Gastroesophageal sphincter (tissue), 3 donors: ENCODE results near the gene TELO2.

Experiments used
- POLR2AphosphoS5 ChIP-seq: sonication (generic); formaldehyde crosslinking; IDR thresholded peaks from one replicate; pipeline ENCODE4 v1.6.1; 2017; ENCODE audit warnings: antibody characterized with exemption
- TF ChIP-seq, protein P1 (sequence below), 4 experiments: fragments of 200-600 bp in 2 of 4; fragments of 450-650 bp in 2 of 4; sonication (generic) in 1 of 4; IDR thresholded peaks; one replicate each; pipeline ENCODE4 v1.5.1; 2017 to 2019; ENCODE audit warnings: antibody characterized with exemption in 4 of 4, mild to moderate bottlenecking in 2 of 4, moderate library complexity in 2 of 4

DNA sequence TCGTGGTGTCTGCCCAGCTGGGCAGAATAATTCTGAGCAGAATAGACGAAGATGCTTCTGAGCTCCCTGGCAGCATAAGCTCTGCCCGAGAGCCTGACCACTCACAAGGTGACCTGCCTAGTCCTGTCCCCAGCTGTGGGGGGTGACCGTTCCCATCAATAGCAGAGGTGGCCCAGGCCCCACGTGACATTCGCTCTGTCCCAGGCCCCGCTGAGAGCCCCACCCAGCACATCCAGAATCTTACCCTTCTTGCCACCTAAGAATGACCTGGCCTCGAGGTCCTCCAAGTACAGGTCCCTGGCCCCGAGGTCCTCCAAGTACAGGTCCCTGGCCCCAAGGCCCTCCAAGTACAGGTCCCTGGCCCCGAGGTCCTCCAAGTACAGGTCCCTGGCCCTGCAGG lies 39.6 kb downstream of the TELO2 start:
- TF ChIP-seq, protein P1, sequence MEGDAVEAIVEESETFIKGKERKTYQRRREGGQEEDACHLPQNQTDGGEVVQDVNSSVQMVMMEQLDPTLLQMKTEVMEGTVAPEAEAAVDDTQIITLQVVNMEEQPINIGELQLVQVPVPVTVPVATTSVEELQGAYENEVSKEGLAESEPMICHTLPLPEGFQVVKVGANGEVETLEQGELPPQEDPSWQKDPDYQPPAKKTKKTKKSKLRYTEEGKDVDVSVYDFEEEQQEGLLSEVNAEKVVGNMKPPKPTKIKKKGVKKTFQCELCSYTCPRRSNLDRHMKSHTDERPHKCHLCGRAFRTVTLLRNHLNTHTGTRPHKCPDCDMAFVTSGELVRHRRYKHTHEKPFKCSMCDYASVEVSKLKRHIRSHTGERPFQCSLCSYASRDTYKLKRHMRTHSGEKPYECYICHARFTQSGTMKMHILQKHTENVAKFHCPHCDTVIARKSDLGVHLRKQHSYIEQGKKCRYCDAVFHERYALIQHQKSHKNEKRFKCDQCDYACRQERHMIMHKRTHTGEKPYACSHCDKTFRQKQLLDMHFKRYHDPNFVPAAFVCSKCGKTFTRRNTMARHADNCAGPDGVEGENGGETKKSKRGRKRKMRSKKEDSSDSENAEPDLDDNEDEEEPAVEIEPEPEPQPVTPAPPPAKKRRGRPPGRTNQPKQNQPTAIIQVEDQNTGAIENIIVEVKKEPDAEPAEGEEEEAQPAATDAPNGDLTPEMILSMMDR (IDR thresholded peaks at IDR 0.05) = no peak
- no peak for TF ChIP-seq POLR2AphosphoS5
